ENCODE data around the gene GNAI2.

GNAI2 gene

DNA sequence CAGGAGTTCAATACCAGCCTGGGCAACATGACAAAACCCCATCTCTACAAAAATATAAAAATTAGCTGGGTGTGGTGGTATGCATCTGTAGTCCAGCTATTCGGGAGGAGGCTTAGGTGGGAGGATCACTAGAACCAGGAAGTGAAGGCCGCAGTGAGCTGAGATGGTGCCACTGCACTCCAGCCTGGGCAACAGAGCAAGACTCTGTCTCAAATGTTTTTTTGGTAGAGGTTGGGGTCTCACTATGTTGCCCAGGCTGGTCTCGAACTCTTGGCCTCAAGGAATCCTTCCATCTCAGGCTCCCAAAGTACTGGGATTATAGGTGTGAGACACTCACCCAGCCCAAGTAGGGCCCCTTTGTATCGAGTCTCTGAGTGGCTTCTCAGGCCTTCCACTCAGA, 58.1 kb downstream of the GNAI2 start:
- H3K27me3 ChIP-seq, result no peaks in the 10 kb centered on the region
- H3K36me3 ChIP-seq, result peaks cover 14 to 29% (median 17%) of the 10 kb centered on the region in 11 experiments
- no peak overlapping the region for H3K9ac ChIP-seq
- H3K4me3 ChIP-seq, result no peak overlapping the region
- TF ChIP-seq Cebpa-rat (IDR thresholded peaks at IDR 0.05), result no peak
- H3K4me1 ChIP-seq, result peaks cover 33 to 44% (median 39%) of the 10 kb centered on the region in 10 experiments
- H4K20me1 ChIP-seq, result peaks cover 0 to 30% (median 14%) of the 10 kb centered on the region in 11 experiments; a peak in 12 of 22 replicates
- H3K27ac ChIP-seq, result no peak overlapping the region
- no peaks in the 10 kb centered on the region for H3K9me3 ChIP-seq (replicated peaks in 1 of 11)
- no peak overlapping the region for H3K4me2 ChIP-seq

DNA sequence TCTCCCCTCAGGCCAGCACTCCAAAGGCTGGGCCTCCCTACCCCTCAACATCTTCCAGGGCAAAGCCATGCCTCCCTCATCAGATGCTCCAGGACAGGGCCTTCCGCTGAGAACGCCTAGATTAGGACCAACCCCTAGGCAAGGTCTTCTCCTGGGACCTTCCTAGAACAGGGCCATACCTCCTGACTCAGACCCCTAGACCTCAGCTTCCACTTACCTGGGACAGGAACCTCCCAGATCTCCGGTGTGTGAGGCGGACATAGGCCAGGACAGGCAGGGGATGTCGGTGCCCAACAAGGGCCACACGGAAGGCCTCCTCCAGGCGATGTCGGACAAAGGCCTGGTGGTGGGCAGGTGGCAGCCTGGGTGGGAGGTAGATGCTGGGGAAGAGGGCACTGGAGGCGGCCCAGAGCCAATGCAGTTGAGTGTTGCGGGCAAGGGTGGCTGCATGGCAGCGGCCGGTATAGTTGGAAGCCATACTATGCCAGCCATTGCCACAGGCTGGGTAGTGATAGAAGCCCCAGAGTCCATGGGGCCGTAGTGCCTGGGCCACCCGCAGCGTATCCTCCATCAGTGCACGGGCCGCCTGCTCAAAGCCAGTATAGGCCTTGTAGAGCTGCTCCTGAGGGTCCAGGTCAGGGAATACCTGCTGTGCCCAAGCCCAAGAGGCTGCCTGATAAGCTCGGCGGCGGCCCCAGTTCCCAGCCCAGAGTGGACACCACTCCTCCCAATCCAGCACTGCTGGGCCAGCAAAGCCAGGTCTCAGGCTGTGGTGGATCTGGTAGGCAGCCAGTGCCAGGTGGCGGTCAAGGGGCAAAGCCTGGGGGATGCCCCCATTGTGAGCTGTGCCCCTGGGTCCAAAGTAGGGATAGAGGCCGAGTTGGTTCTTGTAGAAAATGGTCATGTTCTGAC, 58.7 kb downstream of the GNAI2 start:
- Histone ChIP-seq H3K36me3 (peaks cover 7 to 22% (median 11%) of the 10 kb centered on the region in 11 experiments; a peak in 21 of 22 replicates), H3K9me3 (replicated peaks in 1 of 11) (no peaks in the 10 kb centered on the region), H4K20me1 (peaks cover 0 to 24% (median 7%) of the 10 kb centered on the region in 11 experiments; a peak in 12 of 22 replicates), H3K27ac (no peak overlapping the region), H3K4me3 (no peak overlapping the region), H3K27me3 (no peaks in the 10 kb centered on the region), H3K4me2 (no peak overlapping the region), H3K9ac (no peak overlapping the region), H3K4me1 (peaks cover 35 to 47% (median 41%) of the 10 kb centered on the region in 10 experiments)
- TF ChIP-seq Cebpa-rat (IDR thresholded peaks at IDR 0.05), result no peak

DNA sequence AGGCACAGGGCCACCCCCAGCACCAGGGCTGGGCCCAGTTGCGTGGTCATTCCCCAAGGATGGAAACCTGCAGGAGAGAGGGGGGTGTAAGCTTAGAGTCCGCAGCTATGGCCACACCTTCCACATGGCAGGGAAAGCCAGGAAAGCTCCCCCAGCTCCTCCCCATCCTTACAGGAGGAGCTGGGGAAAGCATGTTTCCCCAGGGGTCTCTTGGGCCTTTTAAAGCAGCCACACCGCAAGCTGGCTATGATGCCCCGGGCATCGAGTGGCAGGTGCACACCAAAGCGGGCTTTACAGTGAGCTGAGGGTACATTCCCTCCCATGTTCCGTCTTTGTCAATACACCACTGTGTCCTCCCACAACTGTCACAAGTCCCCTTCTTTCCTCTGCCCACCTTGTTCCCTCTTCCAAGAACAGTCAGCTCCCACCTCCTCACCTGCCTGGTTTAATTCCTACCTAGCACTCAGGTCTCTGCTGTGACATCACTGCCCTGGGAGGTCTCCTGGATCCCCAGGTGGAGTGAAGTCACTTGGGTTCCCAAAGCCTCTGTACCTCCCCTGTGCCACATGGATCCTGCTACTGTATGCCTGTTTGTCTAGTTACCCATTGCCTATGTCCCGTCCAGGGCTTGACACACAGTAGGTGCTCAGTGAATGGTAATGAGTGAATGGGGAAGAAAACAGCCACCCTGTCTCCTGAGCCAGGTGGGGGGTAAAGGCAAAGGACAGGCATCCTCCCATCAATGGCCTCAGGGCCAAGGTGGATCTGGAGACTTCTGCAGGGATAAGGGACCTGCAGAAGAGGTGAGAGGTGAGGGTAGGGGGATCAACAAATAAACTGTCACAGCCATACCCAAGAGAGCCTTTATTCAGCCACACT, 59.8 kb downstream of the GNAI2 start:
- Histone ChIP-seq H3K4me1 (peaks cover 39 to 47% (median 43%) of the 10 kb centered on the region in 10 experiments), H3K9ac (peak overlapping the region in 1 of 11 experiments; percentile 41; a peak in 1 of 22 replicates)

DNA sequence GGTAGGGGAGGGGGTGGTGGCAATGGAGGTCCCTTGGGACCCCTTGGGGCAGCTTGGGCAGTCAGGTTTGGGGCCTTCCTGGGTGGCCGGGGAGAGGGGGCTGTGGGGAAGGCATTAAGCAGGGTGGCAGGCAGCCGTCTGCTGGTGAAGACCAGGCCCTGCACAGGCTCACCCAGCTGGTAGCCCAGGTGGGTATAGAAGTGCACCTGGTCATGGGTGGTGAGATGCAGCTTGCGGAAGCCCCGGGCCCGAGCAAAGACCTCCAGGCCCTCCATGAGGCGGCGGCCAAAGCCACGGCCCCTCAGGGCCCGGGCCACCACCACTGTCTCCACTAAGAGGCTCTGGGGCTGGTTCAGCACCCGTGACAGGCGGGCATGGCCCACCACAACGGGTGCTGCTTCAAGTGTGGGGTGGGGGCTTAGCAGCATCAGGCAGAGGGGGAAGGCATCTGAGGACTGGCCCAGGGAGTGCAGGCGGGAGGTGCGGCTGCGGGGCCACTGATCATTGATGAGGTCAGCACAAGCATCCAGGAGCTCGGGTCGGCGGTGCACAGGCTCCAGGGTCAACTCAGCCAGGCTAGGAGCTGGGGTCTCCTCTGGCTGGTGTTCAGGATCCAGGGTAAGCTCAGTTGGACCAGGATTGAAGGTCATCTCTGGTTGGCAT, 60.8 kb downstream of the GNAI2 start:
- TF ChIP-seq Cebpa-rat (IDR thresholded peaks at IDR 0.05), result no peak
- H3K4me1 ChIP-seq, result peaks cover 34 to 47% (median 37%) of the 10 kb centered on the region in 10 experiments
- H3K27me3 ChIP-seq, result no peaks in the 10 kb centered on the region
- no peak overlapping the region for H3K4me3 ChIP-seq
- peak overlapping the region in 1 of 11 experiments; percentile 3; a peak in 1 of 22 replicates for H3K9ac ChIP-seq
- 0 out of 22 replicates have a peak overlapping the region, but pooled peaks of 1 of the 11 experiments have one; percentile 98 for H3K4me2 ChIP-seq
- peaks cover 0 to 14% (median 0%) of the 10 kb centered on the region in 11 experiments; a peak in 5 of 22 replicates for H4K20me1 ChIP-seq
- H3K9me3 ChIP-seq (replicated peaks in 1 of 11), result no peaks in the 10 kb centered on the region
- no peak overlapping the region for H3K27ac ChIP-seq
- peaks cover 0 to 10% (median 0%) of the 10 kb centered on the region in 11 experiments; a peak in 2 of 22 replicates for H3K36me3 ChIP-seq

More for the DNA sequence above, 59.8 kb downstream of the GNAI2 start:
- TF ChIP-seq Cebpa-rat (IDR thresholded peaks at IDR 0.05), result no peak
- peaks cover 0 to 12% (median under 1%) of the 10 kb centered on the region in 11 experiments; a peak in 6 of 22 replicates for H3K36me3 ChIP-seq
- no peaks in the 10 kb centered on the region for H3K9me3 ChIP-seq (replicated peaks in 1 of 11)
- H3K4me3 ChIP-seq, result no peak overlapping the region
- H3K27me3 ChIP-seq, result no peaks in the 10 kb centered on the region
- H3K4me2 ChIP-seq, result no peak overlapping the region
- peaks cover 0 to 14% (median 0%) of the 10 kb centered on the region in 11 experiments; a peak in 5 of 22 replicates for H4K20me1 ChIP-seq
- no peak overlapping the region for H3K27ac ChIP-seq

DNA sequence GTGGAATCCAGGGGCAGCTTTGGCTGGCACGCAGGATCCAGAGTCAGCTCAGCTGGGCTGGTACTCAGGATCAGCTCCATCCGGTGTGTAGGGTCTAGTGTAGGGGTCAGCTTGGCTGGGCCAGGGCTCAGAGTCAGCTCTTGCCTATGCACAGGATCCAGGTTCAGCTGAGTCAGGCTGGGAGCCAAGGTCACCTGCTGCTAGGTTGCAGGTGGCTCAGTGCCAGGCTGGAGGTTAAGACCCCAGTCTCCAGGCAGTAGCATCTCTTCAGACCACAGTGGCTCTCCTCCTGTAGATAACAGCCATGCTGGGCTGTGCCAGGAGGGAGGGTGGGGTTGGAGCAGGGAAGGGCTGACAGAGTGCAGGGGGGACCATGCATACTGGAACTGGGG, 61.4 kb downstream of the GNAI2 start:
- Histone ChIP-seq H3K4me2 (peak overlapping the region in 8 of 11 experiments; percentile 95 to 99 (median 98); a peak in 11 of 22 replicates), H3K27ac (no peak overlapping the region)
- no peak for TF ChIP-seq Cebpa-rat (IDR thresholded peaks at IDR 0.05)

DNA sequence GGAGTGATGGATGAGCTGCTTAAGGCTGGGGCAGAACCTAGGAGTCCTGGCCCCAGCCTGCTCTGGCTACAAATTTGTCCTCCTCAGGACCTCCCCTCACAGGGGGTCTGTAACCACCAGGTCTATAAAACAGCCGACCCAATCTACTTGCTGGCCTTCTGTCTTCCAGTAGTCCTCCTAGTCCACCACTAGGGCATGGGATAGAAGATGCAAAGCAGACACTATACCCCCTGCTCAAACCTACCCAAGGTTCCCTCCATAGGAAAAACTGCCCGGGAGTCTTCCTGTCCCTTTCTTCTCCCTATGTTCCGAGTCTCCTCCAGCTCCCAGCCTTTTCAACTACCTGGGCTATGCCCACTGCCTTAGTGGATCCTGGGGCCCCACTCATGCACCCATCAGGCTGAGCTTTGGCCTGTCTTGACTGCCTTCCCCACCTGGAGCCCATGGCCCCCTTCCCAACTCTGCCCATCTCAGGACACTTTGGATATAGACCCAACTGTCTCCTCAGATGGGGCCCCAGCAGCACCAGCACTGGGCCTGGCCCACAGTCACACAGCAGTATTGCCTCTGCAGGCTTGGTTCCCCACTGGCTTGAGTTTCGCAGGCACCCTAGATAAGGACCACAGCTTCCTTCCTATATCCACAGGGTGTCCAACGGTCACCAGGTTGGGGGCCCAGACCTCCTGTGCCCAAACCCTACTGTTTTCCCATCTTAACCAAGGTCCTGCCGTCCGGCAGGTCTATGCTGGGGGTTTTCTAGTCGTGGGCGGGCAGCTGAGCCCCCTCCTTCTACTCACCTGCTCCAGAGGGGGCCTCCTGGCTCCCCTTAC, 62.1 kb downstream of the GNAI2 start:
- peaks cover 0 to 14% (median 0%) of the 10 kb centered on the region in 11 experiments; a peak in 5 of 22 replicates for H4K20me1 ChIP-seq
- peak overlapping the region; percentile 75 to 87 (median 81) for H3K9ac ChIP-seq
- no peaks in the 10 kb centered on the region for H3K9me3 ChIP-seq (replicated peaks in 1 of 11)
- peak overlapping the region; percentile 82 to 99 (median 98) for H3K4me2 ChIP-seq
- H3K36me3 ChIP-seq, result peaks cover 0 to 10% (median 0%) of the 10 kb centered on the region in 11 experiments; a peak in 2 of 22 replicates
- H3K4me3 ChIP-seq, result peak overlapping the region; percentile 66 to 84 (median 74)
- peaks cover 27 to 44% (median 31%) of the 10 kb centered on the region in 10 experiments for H3K4me1 ChIP-seq
- peak overlapping the region; percentile 42 to 86 (median 77); a peak in 21 of 22 replicates for H3K27ac ChIP-seq
- no peaks in the 10 kb centered on the region for H3K27me3 ChIP-seq
- no peak for TF ChIP-seq Cebpa-rat (IDR thresholded peaks at IDR 0.05)

More for the DNA sequence above, 61.4 kb downstream of the GNAI2 start:
- Histone ChIP-seq H3K9me3 (replicated peaks in 1 of 11) (no peaks in the 10 kb centered on the region), H3K27me3 (no peaks in the 10 kb centered on the region), H3K4me1 (peaks cover 34 to 47% (median 37%) of the 10 kb centered on the region in 10 experiments), H3K9ac (peak overlapping the region in 2 of 11 experiments; percentile 77 to 84; a peak in 4 of 22 replicates), H4K20me1 (peaks cover 0 to 14% (median 0%) of the 10 kb centered on the region in 11 experiments; a peak in 5 of 22 replicates), H3K4me3 (peak overlapping the region in 1 of 10 experiments; percentile 82; a peak in 1 of 20 replicates), H3K36me3 (peaks cover 0 to 10% (median 0%) of the 10 kb centered on the region in 11 experiments; a peak in 2 of 22 replicates)

DNA sequence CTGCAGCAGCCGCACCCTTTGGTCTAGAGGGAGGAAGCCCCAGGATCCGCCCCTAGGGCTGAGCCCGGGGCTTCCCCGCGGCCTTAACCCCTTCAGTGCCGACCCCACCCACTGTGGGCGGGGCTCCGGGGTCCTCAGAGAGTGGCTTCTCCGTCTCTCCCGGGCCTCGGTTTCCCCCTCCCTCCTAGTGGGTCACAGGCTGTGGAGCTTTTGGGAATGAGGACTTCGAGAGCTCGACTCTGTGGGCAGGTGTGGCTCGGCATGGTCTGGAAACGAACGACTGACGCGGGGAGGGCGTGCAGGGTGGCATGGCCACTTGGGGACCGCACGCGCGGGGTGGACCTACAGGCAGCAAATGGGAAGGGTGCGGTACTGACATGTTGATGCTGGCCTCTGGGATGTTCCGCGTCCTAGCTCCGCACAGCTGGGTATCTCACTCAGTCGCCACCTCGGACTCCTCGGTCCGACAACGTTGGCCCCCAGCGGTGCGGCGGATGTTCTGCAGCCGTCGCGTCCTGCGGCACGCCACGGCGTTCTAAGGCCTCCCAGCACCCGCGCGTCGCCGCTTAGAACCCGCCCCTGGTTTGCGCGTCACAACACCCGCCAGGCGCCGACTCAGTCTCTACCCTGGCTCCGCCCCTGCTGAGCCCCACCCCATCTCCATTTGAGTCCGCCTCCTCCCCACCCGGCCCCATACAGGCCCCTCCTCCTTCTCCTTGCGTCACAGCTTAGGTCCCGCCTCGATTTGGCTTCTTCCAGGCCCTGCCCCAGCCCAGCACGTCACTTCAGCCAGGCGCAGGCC, 63.0 kb downstream of the GNAI2 start, which contains the start of the genes HYAL3 and NAA80:
HYAL3 (minus strand) TSS at position 570 of the 802 bp plus-strand sequence. CDS start 3,803 bp downstream, outside the sequence.
NAA80 (minus strand) TSS at position 570 of the 802 bp plus-strand sequence. CDS start 1,942 bp downstream, outside the sequence.
- TF ChIP-seq Cebpa-rat (IDR thresholded peaks at IDR 0.05), result no peak
- H3K27ac ChIP-seq, result peak within 1 kb of the TSS; percentile 42 to 87 (median 78); a peak in 21 of 22 replicates
- H3K4me2 ChIP-seq, result peak within 1 kb of the TSS; percentile 95 to 99 (median 98)
- H3K4me1 ChIP-seq, result peaks cover 24 to 46% (median 26%) of the 10 kb centered on the region in 10 experiments
- peak within 1 kb of the TSS; percentile 66 to 84 (median 74) for H3K4me3 ChIP-seq
- no peaks in the 10 kb centered on the region for H3K27me3 ChIP-seq
- peak within 1 kb of the TSS; percentile 75 to 87 (median 81) for H3K9ac ChIP-seq
- H3K9me3 ChIP-seq (replicated peaks in 1 of 11), result no peaks in the 10 kb centered on the region
- peaks cover 0 to 14% (median 0%) of the 10 kb centered on the region in 11 experiments; a peak in 5 of 22 replicates for H4K20me1 ChIP-seq
- peaks cover 0 to 10% (median 0%) of the 10 kb centered on the region in 11 experiments; a peak in 2 of 22 replicates for H3K36me3 ChIP-seq
